NCI-H146 treated with DMSO at 0.1 percent for 48 hours (cell line): ENCODE results near the gene FAM168A.
A peak's percentile ranks its signal among the peaks of the same experiment; 100 is the strongest.

Source experiments
- DNase-seq: peaks from one replicate; lab custom pipeline; 2025; ENCODE audit not compliant: unreplicated experiment; lab: John Stamatoyannopoulos, UW

The FAM168A gene

GRCh38 chr11:73597956-73598718 lies at the start of gene FAM168A:
Gene FAM168A, minus strand, starts transcription at chr11:73598112. Its CDS starts 129,638 bp downstream, at chr11:73468474.
- peak; percentile 98 for DNase-seq

- peak; percentile 86 for DNase-seq
Measured at GRCh38 chr11:73647459-73648100, 49.7 kb upstream of the FAM168A start.

- no peak for DNase-seq
Measured at GRCh38 chr11:73645972-73646631, 48.2 kb upstream of the FAM168A start, which contains the start of gene PLEKHB1. Gene PLEKHB1, plus strand, starts transcription at chr11:73646581. Its CDS starts 28 bp downstream, at chr11:73646609.

GRCh38 chr11:73645121-73645969 lies 47.4 kb upstream of the FAM168A start:
- no peak for DNase-seq

- no peak for DNase-seq
Measured at GRCh38 chr11:73641668-73642067, 43.8 kb upstream of the FAM168A start.

- no peak for DNase-seq
Measured at GRCh38 chr11:73640592-73640991, 42.7 kb upstream of the FAM168A start.

- no peak for DNase-seq
Measured at GRCh38 chr11:73637012-73637411, 39.1 kb upstream of the FAM168A start.

- DNase-seq, result no peak
Measured at GRCh38 chr11:73636249-73636648, 38.3 kb upstream of the FAM168A start.

- no peak for DNase-seq
Measured at GRCh38 chr11:73635721-73636120, 37.8 kb upstream of the FAM168A start.

- no peak for DNase-seq
Measured at GRCh38 chr11:73633999-73634398, 36.1 kb upstream of the FAM168A start.

GRCh38 chr11:73632996-73633395 lies 35.1 kb upstream of the FAM168A start:
- DNase-seq, result no peak

- DNase-seq, result no peak
Measured at GRCh38 chr11:73629907-73630306, 32.0 kb upstream of the FAM168A start.

GRCh38 chr11:73625696-73626318 lies 27.9 kb upstream of the FAM168A start:
- peak; percentile 63 for DNase-seq

- DNase-seq, result no peak
Measured at GRCh38 chr11:73623686-73624085, 25.8 kb upstream of the FAM168A start.

GRCh38 chr11:73622926-73623593 lies 25.1 kb upstream of the FAM168A start:
- DNase-seq, result no peak

- DNase-seq, result no peak
Measured at GRCh38 chr11:73614591-73614990, 16.7 kb upstream of the FAM168A start.

- DNase-seq, result no peak
Measured at GRCh38 chr11:73612601-73613140, 14.8 kb upstream of the FAM168A start.

- no peak for DNase-seq
Measured at GRCh38 chr11:73598719-73599379, 937 bp upstream of the FAM168A start.

GRCh38 chr11:73597336-73597955 lies 466 bp downstream of the FAM168A start:
- no peak for DNase-seq
